ENCODE measurements around the gene ADD2.

Gene ADD2

DNA sequence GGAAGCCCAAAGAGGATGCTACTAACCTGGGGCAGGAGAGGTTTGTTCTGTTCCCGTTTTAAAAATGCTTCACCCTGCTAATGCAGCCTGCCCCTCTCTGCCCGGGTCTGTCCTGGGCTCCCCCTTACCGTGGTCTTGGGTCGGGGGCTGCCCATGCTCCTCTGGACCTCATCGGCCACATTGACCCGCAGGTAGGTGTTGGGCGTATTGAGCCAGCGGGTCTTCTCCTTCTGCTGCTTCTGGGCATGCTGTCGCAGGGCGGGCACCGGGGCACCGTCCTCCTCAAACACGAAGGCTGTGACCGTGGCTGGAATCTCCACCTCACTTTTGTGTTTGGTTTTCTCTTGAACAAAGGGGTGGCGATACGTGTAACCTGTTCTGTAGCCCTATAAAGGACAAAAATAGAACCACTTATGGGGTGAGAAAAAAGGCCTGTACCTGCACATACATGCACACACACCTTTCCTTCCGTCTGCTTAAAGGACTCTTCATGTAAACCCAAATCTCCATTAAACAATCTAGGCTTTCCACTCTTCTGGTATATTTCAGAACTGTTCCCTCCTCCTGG is 89.3 kb downstream of the ADD2 start:
- in situ Hi-C loops (cut with MboI; ENCODE audit: low sequenced_read_pairs) = no loop called here

DNA sequence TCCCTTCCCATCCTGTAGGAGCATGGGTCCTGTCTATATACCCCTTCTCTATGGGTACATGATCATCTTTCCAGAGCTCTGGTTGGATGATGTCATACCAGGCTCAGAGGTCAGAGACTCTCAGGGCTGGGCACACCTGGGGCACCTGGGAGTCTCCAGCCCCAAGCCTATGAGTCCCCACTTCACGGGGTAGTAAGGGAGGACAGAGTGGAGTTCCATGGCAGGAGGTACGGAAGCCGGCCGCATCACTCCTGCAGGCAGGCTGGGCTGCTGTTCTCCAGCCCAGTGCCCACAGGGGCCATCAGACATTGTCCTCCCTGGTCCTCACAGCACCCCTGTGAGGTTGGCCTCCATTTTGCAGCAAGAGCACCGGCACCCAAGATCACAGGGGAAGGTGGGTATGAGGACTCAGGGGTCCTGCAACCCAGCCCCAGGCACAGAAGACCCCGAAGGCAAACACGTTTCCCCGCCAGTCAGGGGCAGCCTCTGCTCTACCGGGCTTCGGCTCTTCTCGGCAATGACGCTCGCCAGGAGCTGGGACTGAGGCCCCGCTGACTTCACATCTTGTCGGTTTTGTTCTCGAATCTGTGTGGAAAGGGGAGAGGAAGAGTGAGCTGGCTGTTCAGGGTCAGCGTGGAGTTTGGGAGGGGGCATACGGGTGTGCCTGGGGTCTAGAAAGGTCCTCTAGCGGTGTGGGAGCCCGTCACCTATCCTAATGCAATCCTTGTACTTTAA is 91.5 kb downstream of the ADD2 start:
- in situ Hi-C loops (cut with MboI; ENCODE audit: low sequenced_read_pairs) = no loop called here

DNA sequence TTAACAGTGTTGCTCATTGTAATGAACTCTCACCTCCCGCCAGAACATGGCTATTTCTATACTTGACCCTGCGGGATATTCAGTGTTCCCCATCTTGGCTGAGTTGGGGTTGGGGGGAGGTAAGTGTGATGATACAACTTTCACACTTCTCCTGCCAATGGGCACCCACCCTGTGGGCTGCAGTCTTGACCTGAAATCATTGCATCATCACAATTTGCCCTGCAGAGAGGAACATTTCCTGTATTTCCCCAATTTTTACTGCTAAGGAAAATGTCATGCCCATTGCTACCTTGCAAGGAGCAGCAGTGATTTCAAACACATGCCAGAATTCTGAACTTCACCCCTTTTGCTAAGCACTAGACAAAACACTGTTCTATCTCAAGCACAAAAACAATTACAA is 92.1 kb downstream of the ADD2 start:
- in situ Hi-C loops (cut with MboI; ENCODE audit: low sequenced_read_pairs) = no loop called here

DNA sequence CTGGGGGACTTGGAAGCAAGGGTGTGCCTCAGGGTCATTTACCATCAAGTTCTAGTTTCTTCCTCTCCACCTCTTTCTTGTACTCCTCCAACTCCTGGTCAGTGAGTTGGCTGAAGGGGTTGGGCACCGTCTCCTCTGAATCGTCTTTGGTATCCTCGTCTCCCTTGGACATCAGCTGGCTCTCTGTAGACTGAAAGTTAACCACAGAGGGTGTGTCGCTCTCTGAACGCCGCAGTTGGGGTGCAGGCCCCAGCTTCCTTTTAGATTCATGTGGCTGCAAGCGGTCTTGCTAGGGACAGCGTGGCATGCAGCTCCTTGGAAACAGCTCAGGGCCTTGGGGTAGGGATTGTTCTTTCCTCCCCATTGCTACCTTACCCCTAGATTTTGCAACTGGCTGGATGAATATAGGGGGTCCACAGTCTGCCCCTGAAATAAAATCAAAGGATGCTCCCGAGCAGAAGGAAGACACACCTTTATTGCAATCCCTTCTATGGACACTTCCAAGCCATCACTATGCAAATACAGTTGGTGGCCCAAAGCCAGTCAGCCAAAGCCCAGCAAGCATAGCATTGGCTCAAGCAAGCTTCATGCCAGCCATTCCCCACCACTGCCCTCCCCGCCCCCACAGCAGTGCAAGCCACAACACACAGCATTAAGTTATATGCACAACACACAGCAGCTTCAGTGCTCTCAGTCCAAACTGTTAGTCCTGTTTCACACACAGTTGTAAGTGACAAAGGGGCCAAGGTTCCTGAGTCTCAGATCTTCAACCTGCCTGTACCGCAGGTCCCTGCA is 93.2 kb downstream of the ADD2 start:
- in situ Hi-C loops (cut with MboI; ENCODE audit: low sequenced_read_pairs) = loop anchor here (25.0 kb wide), 1 partner anchor 262 kb away; the partner anchor contains the start of gene ATP6V1B1

DNA sequence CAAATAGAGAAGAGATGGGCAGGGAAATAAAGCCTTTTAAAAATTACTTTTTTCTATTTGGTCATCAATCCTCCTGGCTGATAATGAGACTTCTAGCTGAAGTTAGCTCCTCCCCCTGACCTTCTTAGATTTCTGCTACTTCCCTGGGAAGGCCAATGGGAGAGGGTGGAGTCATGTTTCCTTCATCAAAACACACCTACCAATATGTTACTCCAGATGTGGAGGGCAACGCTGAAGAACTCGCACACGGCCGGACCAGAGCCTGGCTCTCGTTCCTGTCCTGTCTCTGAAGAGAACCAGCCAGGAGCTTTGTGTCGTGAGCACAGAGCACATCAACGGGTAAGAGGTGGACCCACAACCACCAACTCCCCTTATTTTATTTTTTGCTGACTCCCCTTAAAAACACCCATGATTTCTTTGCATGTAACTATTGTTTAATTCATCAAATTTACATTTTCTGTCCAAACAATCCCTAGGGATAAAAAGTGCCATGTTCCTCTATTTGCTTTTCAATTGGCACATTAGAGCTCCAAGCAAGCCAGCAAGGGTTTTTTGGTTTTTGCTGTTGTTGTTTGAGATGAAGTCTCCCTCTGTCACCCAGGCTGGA is 94.9 kb downstream of the ADD2 start:
- in situ Hi-C loops (cut with MboI; ENCODE audit: low sequenced_read_pairs) = loop anchor here (25.0 kb wide), 1 partner anchor 264 kb away; the partner anchor contains the start of gene ATP6V1B1

DNA sequence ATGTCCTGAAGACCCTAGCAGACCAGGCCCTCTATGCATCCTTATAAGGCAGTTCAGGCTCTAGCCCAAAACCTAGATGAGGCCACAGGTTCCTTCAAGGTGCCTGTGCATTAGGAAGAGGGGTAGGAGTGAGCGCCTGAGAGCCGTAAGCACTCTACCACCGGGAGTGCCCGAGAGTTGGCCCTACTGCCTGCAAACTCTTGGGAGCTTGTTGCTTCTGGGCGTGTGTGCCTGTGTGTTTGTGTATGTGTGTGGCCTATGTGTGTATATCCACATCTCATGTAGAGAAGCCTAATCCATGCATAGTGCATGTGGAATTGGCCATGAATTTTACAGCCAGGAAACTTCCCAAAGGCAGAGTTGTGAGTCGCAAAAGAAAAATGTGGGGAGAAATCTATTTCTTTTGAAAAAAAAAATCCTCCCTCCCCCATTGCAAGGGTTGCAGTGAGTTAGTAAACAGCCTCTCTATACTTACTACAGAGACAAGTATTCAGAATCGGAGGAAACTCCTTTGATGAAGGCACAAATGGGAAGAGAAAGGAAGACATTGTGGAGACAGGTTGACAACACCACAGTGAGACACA is 96.8 kb downstream of the ADD2 start:
- in situ Hi-C loops (cut with MboI; ENCODE audit: low sequenced_read_pairs) = loop anchor here (25.0 kb wide), 1 partner anchor 266 kb away; the partner anchor contains the start of gene ATP6V1B1

DNA sequence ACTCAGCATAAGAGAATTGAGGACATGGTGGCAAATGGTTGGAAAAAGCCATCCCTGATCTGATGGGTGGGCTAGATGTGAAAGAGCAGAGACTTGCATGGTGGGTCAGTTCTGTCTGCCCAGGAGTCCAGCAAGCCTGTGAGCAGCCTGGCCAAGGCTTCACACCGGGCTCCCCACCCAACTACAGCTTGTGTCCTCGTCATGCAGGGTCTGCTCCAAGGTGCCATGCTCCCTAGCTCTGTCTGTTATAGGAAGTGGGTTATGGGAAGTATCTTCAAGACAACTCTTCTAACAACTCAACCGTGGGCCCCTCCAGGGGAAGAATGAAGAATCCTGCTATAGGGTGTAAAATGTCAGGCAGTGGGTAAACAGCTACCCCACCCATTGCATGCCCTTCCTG is 97.4 kb downstream of the ADD2 start:
- in situ Hi-C loops (cut with MboI; ENCODE audit: low sequenced_read_pairs) = loop anchor here (25.0 kb wide), 1 partner anchor 267 kb away; the partner anchor contains the start of gene ATP6V1B1

DNA sequence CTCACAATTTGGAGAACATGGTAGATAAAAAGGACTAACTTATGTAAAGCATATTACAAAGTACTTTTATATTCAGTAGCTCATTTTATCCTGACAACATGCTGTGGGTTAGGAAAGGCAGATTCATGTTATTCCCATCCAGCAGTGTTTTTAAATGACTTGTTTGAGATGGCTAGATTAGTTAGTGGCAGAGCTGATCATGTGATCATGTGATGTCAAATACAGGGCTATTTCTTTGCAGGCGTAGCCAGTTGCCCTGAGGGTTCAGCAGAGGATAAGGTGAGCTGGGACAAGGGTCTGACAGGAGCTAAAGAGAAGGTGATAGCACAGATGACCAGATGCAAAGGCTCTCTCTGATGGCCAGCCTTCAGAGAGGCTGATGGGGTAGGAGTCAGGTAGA is 97.8 kb downstream of the ADD2 start:
- in situ Hi-C loops (cut with MboI; ENCODE audit: low sequenced_read_pairs) = loop anchor here (25.0 kb wide), 1 partner anchor 267 kb away; the partner anchor contains the start of gene ATP6V1B1

DNA sequence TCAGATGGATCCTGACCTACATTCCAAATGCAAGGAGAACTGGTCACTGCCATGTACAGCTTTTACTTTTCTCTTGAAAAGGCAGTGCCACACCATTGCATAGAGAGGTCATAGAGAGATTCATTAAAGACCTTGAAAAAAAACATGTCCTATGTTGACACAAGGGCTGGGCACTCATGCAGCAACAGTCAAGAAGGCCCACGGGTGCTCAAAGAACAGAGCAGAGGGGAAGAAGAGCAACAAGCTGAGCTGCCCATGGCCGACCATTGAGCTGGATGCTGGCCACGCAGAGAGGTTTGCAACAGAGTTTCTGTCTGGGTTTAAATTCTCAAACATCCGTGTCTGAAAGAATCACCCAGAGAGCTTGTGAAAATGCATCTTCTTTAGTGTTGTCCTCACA is 99.1 kb downstream of the ADD2 start:
- in situ Hi-C loops (cut with MboI; ENCODE audit: low sequenced_read_pairs) = loop anchor here (25.0 kb wide), 1 partner anchor 268 kb away; the partner anchor contains the start of gene ATP6V1B1

DNA sequence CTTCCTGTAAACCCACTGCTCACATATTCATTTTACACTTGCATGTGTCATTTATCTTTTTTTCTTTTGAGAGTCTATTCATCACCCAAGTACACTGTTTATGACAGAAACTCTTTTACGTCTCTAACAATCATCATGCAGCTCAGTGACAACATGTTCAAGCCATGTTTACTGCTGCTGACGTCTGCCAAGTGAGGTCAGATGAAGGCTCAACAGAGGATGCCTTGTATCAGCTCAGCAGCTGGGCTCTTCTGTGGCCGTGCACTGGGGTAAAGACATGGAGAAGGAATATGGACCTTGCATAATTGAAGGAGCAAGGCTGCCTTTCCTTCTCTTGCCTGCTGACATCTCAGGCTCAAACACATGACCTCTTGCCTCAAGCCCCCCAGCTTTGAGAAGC is 99.6 kb downstream of the ADD2 start:
- in situ Hi-C loops (cut with MboI; ENCODE audit: low sequenced_read_pairs) = loop anchor here (25.0 kb wide), 1 partner anchor 269 kb away; the partner anchor contains the start of gene ATP6V1B1

DNA sequence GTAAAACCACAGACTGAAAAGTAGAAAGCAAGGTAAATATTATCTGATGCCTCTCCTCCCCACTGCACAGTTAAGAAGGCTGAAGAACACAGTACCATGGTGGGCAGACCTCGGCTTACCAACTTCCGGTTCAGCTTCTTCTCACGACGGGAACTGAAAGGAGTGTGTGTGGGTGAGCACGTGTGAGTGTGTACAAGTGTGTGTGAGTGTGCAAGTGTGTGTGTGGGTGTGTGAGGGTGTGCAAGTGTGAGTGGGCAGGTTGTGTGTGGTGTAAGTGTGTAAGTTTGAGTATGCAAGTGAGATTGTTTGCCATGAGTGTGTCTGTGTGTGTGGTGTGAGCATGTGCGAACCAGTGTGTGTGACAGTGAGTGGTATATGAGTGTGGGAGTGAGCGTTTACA is 103.5 kb downstream of the ADD2 start:
- in situ Hi-C loops (cut with MboI; ENCODE audit: low sequenced_read_pairs) = loop anchor here (25.0 kb wide), 1 partner anchor 273 kb away; the partner anchor contains the start of gene ATP6V1B1

DNA sequence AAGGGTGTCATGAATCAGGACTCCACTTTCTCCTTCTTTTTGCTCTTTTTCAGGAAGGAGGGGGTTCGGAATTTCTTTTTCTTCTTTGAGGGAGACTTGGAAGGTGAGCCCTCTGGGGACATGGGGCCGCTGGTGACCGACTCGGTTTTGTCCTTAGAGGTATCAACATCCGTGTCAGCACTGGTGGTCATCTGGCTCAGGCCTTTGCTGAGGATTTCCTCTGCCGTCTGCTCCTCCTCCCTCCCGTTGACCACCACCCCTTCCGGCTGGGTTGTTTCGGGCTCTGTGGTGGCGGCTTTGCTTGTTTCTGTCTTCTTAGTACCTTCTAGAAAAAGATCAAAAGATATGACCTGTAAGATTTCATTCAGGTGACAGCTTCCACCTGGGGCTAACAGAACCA is 104.6 kb downstream of the ADD2 start:
- in situ Hi-C loops (cut with MboI; ENCODE audit: low sequenced_read_pairs) = loop anchor here (25.0 kb wide), 1 partner anchor 274 kb away; the partner anchor contains the start of gene ATP6V1B1

DNA sequence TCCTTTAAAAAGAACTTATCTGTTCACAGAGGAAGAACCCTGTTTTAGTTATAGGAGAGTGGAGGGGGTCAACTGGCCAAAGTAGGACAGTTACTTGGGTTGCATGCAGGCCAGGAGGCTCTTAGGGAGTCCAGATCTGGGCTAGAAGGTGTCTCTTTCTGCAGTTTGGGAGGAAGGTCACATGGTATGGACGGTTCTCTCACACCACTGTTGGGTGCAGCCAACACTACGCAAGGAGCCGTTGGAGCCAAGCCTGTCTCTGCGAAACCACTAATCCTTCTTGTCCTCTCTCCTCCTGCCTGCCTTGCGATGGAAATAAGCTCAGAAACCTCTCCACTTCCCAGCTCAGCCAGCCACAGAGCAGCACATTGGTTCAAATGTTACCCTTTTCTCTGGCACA is 108.4 kb downstream of the ADD2 start:
- in situ Hi-C loops (cut with MboI; ENCODE audit: low sequenced_read_pairs) = loop anchor here (10.0 to 25.0 kb wide), 2 partner anchors 125 to 278 kb away; partner anchors contain the start of gene ATP6V1B1

DNA sequence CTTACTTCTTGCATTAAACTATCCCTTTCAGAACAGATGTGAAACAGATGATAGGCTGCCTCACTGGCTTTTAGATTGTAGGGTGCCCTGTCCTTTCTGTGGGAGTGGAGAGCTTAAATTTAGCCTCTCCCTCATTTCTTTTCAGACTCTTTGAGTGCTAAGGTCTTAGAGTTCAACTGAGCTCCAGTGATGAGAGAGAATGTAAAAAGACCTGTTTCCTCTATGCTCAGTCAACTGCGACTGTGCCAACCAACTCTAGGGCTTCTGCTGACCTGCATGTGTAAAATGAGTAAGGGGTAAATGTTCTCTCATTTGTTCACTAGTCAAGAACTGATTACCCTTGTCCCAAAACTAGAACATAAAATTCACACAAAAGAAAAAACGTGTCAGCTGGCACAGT is 109.5 kb downstream of the ADD2 start:
- in situ Hi-C loops (cut with MboI; ENCODE audit: low sequenced_read_pairs) = loop anchor here (10.0 to 25.0 kb wide), 2 partner anchors 126 to 279 kb away; partner anchors contain the start of gene ATP6V1B1

DNA sequence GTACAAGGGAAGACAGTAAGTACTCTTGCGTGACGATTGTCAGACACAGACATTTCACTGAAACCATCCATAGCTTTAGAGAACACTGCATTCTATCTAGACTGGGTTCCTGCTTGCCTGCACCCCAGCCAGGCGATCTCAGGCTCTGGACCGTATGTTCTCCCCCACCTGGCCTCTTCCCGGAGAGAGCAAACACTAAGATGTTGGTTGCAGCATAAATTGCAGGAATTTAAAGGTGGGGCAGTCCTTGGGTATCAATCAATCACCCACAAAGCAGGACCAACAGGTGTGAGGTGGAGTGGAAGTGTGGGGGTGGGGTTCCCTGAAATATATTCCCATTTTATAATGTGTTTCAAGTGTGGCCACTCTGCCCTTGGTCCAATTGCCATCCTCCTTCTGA is 110.8 kb downstream of the ADD2 start:
- in situ Hi-C loops (cut with MboI; ENCODE audit: low sequenced_read_pairs) = loop anchor here (10.0 to 25.0 kb wide), 2 partner anchors 128 to 280 kb away; partner anchors contain the start of gene ATP6V1B1

DNA sequence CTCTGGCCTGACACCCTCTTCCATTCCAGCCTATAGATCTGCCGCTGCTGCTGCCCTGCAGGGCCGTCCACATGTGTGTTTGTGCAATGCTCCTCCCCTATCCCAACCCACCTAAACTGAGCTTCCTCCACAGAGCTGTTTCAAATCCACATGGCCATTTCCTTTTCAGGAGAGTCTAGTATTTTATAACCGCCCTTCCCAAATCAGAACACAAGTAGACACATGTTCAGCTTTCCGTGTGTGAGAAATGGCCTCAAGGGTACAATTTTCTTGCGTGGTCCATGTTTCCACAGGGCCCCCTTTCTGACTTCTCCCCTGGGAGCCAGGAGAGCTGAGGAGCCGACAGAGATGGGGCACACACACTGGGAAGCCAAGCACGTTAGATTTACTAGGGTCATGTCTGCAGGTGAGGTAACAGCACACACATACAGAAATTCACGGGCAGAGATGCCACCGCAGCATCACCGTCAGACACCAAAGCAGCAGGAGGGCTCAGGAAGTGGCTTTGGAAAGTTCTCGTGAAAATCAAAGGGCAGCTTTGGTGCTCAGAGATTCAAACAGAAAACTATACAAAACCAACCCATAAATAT is 111.5 kb downstream of the ADD2 start:
- in situ Hi-C loops (cut with MboI; ENCODE audit: low sequenced_read_pairs) = loop anchor here (10.0 to 25.0 kb wide), 2 partner anchors 128 to 281 kb away; partner anchors contain the start of gene ATP6V1B1

DNA sequence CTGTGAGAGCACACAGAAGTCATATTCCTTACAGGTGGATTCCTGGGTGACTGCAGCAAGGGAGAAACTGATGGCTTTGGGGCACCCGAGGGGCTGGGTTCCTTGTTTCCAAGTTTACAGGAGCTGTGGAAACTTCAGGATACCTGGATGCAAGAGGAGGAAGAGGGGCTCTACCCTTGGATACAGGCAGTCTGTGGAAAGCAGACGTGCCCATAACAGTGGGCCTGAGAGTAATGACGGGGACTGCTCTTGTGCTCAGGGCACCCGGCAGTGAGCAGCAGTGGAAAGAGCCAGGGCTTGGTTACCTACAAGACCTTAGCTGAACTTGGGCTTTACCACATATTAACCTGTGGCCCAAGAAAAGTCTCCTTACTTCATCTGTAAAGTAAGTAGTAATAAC is 112.2 kb downstream of the ADD2 start:
- in situ Hi-C loops (cut with MboI; ENCODE audit: low sequenced_read_pairs) = loop anchor here (10.0 to 25.0 kb wide), 2 partner anchors 129 to 282 kb away; partner anchors contain the start of gene ATP6V1B1

DNA sequence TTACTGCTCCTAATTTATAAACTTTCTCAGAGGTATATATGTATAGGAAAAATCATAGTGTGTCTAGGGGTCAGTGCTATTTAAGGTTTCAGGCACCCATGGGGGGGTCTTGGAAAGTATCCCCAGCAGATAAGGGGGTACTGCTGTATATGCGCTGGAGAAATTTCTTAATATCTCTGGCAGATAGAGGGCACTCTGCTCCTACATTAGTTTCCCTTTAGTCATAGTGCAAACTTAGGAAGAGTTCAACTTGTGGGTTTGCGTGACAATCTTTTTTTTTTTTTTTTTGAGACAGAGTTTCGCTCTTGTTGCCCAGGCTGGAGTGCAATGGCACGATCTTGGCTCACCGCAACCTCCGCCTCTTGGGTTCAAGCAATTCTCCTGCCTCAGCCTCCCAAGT is 112.8 kb downstream of the ADD2 start:
- in situ Hi-C loops (cut with MboI; ENCODE audit: low sequenced_read_pairs) = loop anchor here (10.0 to 25.0 kb wide), 2 partner anchors 130 to 282 kb away; partner anchors contain the start of gene ATP6V1B1

DNA sequence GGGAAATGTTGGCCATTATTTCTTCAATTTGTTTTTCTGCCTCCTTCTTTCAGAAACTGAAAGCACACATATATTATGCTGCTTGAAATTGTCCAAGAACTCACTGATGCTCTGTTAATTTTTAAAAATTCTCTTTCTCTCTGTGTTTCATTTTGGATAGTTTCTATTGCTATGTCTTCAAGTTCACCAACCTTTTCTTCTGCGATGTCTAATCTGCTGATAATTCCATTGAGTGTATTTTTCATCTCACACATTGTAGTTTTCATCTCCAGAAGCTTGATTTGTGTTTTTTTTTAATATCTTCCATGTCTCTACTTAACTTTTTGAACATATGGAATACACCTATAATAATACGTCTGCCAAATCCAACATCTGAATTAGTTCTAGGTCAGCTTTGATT is 116.3 kb downstream of the ADD2 start:
- in situ Hi-C loops (cut with MboI; ENCODE audit: low sequenced_read_pairs) = loop anchor here (10.0 to 25.0 kb wide), 2 partner anchors 133 to 286 kb away; partner anchors contain the start of gene ATP6V1B1

Measured in HL-60/S4 (cell line).